Activated CD8-positive, alpha-beta memory T cell treated with anti-CD3 and anti-CD28 coated beads, Interleukin-2, amount 50 U/mL, for 24 hours (primary cell): ENCODE data around the gene RHOXF2B.
"Not testable (repeated sequence)": the region's sequence is repeated elsewhere in the genome, so short reads cannot be mapped to it uniquely, and the experiment has no call there.

Source experiments
- DNase-seq: peaks from one replicate; pipeline ENCODE4 v3.0.0-alpha.2; 2020; ENCODE audit errors: extremely low read depth

Gene RHOXF2B

DNA sequence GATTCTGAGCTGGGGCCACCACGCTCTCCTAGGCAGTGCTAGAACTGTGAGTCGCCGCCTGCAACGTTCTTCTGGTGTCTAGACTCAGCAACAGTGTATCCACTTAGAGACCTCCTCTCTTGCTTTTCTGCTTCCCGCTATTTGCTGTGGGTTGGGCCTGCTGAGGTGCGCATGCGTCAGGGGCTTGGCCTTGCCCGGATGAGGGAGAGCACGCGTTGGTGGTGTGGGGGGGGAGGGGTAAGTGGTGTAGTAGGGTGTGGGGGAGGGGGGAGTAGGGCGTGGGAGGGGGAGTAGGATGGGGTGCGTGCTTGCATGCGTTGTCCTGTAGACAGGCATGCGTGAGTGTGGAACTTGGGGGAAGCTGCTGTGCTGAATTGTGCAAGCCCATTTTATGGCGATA is at the start of gene RHOXF2B:
TSS of gene RHOXF2B (minus strand) at position 101 of the 400 bp plus-strand sequence. CDS start 138 bp downstream, outside the sequence.
- DNase-seq = not testable (repeated sequence)

GRCh38 chrX:120125444-120125843 is 48.0 kb upstream of the RHOXF2B start:
- DNase-seq = no peak

DNA sequence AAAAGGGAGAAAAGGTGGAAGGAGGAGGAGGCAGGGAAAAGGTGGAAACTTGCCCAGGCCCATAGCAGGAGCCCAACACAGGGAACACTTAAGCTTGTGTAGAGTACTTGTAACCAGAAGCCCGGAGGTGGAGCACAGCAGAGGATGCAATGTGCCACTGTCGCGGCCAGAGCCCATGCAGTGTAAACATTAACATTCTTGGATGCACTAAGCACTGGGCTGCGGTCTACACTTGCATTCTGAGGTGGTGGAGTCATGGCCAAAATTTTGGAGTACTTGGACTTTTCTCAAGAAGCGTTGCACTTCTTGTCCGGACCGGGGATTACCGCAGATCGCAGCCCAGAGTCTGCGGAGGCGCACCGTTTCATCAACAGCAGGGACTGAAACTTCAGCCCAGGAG is 42.7 kb upstream of the RHOXF2B start:
- DNase-seq = no peak

DNA sequence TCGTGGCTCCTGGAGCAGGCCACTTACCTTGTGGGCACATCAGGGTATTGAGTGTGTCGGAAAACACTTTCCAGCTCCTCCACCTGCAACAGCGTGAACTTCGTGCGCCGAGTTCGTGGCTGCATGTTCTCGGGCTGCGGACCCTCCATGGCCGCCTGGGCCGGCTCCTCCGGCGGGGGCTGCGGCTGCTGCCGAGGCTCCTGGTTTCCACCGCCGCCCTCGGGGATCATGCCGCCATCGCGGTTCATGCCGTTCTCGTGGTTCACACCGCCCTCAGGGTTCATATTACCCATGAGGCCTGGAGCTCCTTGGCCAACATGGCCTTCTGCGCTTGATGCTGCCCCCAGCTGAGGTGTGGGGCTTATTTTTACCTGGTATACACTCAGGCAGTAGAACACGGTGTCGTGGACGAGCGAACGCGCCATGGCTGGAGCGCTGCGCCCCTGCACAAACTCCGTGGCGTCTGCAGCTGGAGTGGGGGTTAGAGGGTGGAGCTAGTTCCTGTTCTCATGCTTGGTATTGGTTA is 38.0 kb upstream of the RHOXF2B start, which contains the start of gene RHOXF1:
TSS of gene RHOXF1 (minus strand) at position 476 of the 526 bp plus-strand sequence. CDS start at position 425, 51 bp downstream.
- DNase-seq = no peak

- DNase-seq = no peak
Observed at GRCh38 chrX:120111611-120112010, 34.1 kb upstream of the RHOXF2B start.

- no peak for DNase-seq
Observed at GRCh38 chrX:120109378-120109777, 31.9 kb upstream of the RHOXF2B start.

DNA sequence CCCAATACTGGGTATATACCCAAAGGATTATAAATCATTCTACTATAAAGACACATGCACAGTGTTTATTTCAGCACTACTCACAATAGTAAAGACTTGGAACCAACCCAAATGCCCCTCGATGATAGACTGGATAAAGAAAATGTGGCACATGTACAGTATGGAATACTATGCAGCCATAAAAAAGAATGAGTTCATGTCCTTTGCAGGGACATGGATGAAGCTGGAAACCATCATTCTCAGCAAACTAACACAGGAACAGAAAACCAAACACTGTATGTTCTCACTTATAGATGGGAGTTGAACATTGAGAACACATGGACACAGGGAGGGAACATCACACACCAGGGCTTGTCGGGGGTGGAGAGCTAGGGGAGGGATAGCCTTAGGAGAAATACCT is 27.2 kb upstream of the RHOXF2B start:
- not testable (repeated sequence) for DNase-seq

DNA sequence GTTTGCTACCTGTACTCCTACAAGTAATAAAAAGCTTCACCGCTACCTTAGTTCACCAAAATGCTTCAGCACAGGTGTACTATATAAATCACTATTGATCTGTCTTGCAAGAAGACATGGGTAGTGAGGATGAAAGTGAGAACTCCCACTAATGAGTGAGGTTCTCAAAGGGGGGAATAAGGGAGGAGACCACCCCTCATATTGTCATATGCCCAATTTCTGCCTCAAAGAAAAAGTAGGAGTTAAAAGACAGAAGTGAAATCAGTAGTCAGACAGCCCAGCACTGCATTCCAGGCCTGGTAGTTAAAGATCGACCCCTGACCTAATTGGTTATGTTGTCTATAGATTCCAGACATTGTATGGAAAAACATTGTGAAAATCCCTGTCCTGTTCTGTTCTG is 23.6 kb upstream of the RHOXF2B start:
- not testable (repeated sequence) for DNase-seq

DNA sequence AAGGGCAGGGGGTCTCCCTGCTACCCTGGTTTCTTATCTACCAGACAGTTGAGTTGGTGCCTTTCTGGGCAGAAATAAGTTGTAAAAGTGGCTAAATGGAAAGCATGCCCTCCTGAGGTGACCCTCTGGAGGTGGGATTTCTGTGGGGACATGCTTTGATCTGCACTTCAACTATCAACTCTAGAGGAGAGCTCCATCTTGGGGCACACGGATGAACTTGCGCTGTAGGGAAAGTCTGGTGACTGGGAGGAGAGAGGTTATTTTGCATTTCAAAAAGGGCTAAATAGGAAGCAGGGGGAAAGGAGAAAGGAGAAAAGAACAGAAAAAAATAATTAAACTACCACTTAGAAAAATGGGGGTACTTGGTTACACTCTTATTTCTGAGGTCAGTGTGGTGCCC is 12.7 kb upstream of the RHOXF2B start:
- DNase-seq = no peak

GRCh38 chrX:120087289-120088017 is 10.0 kb upstream of the RHOXF2B start:
- no peak for DNase-seq

- not testable (repeated sequence) for DNase-seq
Observed at GRCh38 chrX:120085553-120086185, 8.2 kb upstream of the RHOXF2B start.

DNA sequence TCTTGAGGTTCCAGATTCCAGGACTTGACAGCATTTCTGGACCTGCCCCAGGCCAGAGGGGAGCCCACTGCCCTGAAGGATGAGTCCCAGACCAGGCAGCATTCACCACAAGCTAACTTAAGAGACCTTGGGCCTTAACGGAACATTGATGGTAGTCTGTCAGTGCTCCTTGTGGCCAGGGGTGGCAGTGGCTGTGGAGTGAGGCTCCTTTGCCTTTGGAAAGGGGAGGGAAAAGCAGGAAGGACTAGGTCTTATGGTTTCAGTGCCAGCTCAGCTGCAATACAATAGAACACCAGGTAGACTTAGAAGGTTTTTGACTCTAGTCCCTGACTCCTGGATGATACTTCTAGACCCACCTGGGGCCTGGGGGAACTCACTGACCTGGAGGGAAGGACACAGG is 11.3 kb downstream of the RHOXF2B start:
- not testable (repeated sequence) for DNase-seq

GRCh38 chrX:120042712-120043111 is 34.8 kb downstream of the RHOXF2B start:
- not testable (repeated sequence) for DNase-seq

- DNase-seq = not testable (repeated sequence)
Observed at GRCh38 chrX:120042247-120042646, 35.2 kb downstream of the RHOXF2B start.

GRCh38 chrX:120040176-120040575 is 37.3 kb downstream of the RHOXF2B start:
- DNase-seq = not testable (repeated sequence)

GRCh38 chrX:120039087-120039733 is 38.3 kb downstream of the RHOXF2B start:
- not testable (repeated sequence) for DNase-seq

DNA sequence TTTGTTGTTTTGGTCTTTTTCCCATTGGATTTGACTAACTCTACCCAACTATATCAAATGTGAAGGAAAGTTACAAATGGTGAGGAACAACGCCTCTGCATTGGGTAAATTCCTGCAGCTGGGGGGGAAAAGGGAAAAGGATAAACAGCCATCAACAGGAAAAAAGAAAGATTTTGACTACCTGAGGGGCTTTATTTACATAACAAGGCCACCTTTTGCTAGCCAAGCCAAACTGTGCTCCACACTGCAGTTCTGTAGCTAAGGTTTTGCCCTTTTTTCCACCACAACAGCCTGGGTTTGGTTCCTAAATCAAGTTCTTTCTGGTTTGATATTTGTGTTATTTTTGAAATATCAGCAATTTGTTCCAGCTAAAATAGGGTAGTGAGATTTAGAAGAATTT is 40.8 kb downstream of the RHOXF2B start:
- no peak for DNase-seq

DNA sequence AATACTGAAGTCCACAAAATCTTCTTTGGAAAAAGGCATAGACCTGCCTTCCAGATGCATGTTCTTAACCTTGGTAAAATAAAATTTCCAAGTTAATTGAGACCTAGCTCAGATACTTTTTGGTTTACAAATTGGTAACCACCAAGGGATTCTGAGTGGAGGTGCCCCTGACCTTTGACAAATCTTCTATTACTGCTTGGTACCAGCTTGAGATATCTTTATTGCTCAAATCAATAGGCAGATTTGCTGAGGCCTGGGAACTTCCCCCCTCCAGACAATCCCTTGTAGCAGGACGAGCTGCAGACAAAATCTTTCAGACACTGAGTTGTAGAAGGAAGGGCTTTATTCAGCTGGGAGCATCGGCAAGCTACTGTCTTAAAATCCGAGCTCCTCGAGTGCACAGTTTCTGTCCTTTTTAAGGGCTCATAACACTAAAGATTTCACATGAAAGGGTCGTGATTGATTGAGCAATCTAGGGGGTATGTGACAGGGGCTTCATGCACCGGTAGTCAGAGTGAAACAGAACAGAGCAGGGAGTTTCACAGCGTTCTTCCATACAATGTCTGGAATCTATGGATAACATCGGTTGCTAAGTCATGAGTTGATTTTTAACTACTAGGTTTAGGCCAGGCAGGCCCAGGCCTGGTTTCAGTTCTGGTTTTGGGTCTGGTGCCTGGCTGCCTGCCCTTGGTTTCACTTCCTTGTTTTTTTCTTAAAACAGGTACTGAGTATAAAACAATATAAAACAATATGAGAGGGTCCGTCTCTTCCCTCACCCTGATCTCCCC is 41.8 kb downstream of the RHOXF2B start:
- DNase-seq = not testable (repeated sequence)

- DNase-seq = no peak
Observed at GRCh38 chrX:120029354-120029753, 48.1 kb downstream of the RHOXF2B start.

- no peak for DNase-seq
Observed at GRCh38 chrX:120023259-120023658, 54.2 kb downstream of the RHOXF2B start.

GRCh38 chrX:120022763-120023162 is 54.7 kb downstream of the RHOXF2B start:
- no peak for DNase-seq
